HepG2 (cell line): Measurements from ENCODE around the gene CREG1.

ENCODE experiments used
- GABPA ChIP-seq, 2 experiments: IDR thresholded peaks; 2 replicates each; pipeline ENCODE4 v1.6.1; 2011 to 2016; ENCODE audit warnings: low read depth in 2 of 2, low read length in 1 of 2, missing biosample characterization in 1 of 2, missing genetic modification characterization in 1 of 2
- JUND ChIP-seq: sonication (generic); formaldehyde crosslinking; IDR thresholded peaks from 2 replicates; pipeline ENCODE4 v1.8.0; 2022; ENCODE audit warnings: mild to moderate bottlenecking, missing genetic modification reagents
- TCF7L2 ChIP-seq: IDR thresholded peaks from 2 replicates; pipeline ENCODE4 v1.6.1; 2011; ENCODE audit warnings: mild to moderate bottlenecking, low read depth, low read length, moderate library complexity
- ZNF274 ChIP-seq: sonication (generic); formaldehyde crosslinking; IDR thresholded peaks from 2 replicates; pipeline ENCODE4 v1.5.1; 2020; ENCODE audit warnings: mild to moderate bottlenecking, missing genetic modification reagents
- TF ChIP-seq, protein P1 (sequence below): sonication (generic); formaldehyde crosslinking; IDR thresholded peaks from 2 replicates; pipeline ENCODE4 v1.5.0; 2020; ENCODE audit warnings: mild to moderate bottlenecking, missing genetic modification reagents, moderate library complexity

- TF ChIP-seq GABPA (IDR thresholded peaks at IDR 0.05; ENCODE audit: low read depth, low read length) (no peak), GABPA (CRISPR knock-in tag; IDR thresholded peaks at IDR 0.05; ENCODE audit: low read depth) (no peak), JUND (CRISPR knock-in tag) (no peak), ZNF274 (CRISPR knock-in tag) (no peak), TCF7L2 (no peak)
- TF ChIP-seq, protein P1, sequence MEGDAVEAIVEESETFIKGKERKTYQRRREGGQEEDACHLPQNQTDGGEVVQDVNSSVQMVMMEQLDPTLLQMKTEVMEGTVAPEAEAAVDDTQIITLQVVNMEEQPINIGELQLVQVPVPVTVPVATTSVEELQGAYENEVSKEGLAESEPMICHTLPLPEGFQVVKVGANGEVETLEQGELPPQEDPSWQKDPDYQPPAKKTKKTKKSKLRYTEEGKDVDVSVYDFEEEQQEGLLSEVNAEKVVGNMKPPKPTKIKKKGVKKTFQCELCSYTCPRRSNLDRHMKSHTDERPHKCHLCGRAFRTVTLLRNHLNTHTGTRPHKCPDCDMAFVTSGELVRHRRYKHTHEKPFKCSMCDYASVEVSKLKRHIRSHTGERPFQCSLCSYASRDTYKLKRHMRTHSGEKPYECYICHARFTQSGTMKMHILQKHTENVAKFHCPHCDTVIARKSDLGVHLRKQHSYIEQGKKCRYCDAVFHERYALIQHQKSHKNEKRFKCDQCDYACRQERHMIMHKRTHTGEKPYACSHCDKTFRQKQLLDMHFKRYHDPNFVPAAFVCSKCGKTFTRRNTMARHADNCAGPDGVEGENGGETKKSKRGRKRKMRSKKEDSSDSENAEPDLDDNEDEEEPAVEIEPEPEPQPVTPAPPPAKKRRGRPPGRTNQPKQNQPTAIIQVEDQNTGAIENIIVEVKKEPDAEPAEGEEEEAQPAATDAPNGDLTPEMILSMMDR: no peak
These were observed 40.3 kb upstream of the CREG1 start for GRCh38 chr1:167593860-167594259.
